ENCODE data around the gene RAB20.
A peak's percentile ranks its signal among the peaks of the same experiment; 100 is the strongest.

The RAB20 gene

GRCh38 chr13:110565296-110565695, 3.8 kb upstream of the RAB20 start:
- H3K4me3 Mint-ChIP-seq, result no peak overlapping the region

GRCh38 chr13:110564472-110564985, 3.0 kb upstream of the RAB20 start:
- Mint-ChIP-seq H3K4me3 (no peak overlapping the region), H3K9me3 (no peaks in the 10 kb centered on the region), H3K27ac (no peak overlapping the region), H3K36me3 (ENCODE audit: low read depth) (no peaks in the 10 kb centered on the region), H3K27me3 (peaks cover 21% of the 10 kb centered on the region), H3K4me1 (ENCODE audit: low read depth) (peaks cover 20% of the 10 kb centered on the region)

More at GRCh38 chr13:110565296-110565695, 3.8 kb upstream of the RAB20 start:
- peaks cover 27% of the 10 kb centered on the region for H3K27me3 Mint-ChIP-seq
- no peaks in the 10 kb centered on the region for H3K36me3 Mint-ChIP-seq (ENCODE audit: low read depth)
- H3K27ac Mint-ChIP-seq, result no peak overlapping the region
- H3K4me1 Mint-ChIP-seq (ENCODE audit: low read depth), result peaks cover 19% of the 10 kb centered on the region
- no peaks in the 10 kb centered on the region for H3K9me3 Mint-ChIP-seq

- peak overlapping the region; percentile 23 for H3K4me3 Mint-ChIP-seq
- no peak overlapping the region for H3K27ac Mint-ChIP-seq
- H3K9me3 Mint-ChIP-seq, result no peaks in the 10 kb centered on the region
- H3K27me3 Mint-ChIP-seq, result peaks cover 15% of the 10 kb centered on the region
- no peaks in the 10 kb centered on the region for H3K36me3 Mint-ChIP-seq (ENCODE audit: low read depth)
- H3K4me1 Mint-ChIP-seq (ENCODE audit: low read depth), result peaks cover 20% of the 10 kb centered on the region
Measured at GRCh38 chr13:110563463-110563774, 1.9 kb upstream of the RAB20 start.

- peak overlapping the region; percentile 91 for H3K4me3 Mint-ChIP-seq
- peaks cover 20% of the 10 kb centered on the region for H3K4me1 Mint-ChIP-seq (ENCODE audit: low read depth)
- H3K27ac Mint-ChIP-seq, result no peak overlapping the region
- H3K9me3 Mint-ChIP-seq, result no peaks in the 10 kb centered on the region
- H3K36me3 Mint-ChIP-seq (ENCODE audit: low read depth), result no peaks in the 10 kb centered on the region
- peaks cover 15% of the 10 kb centered on the region for H3K27me3 Mint-ChIP-seq
Measured at GRCh38 chr13:110562696-110563462, 1.4 kb upstream of the RAB20 start.

GRCh38 chr13:110562036-110562597, 595 bp upstream of the RAB20 start:
- H3K9me3 Mint-ChIP-seq, result no peaks in the 10 kb centered on the region
- peaks cover 15% of the 10 kb centered on the region for H3K27me3 Mint-ChIP-seq
- H3K27ac Mint-ChIP-seq, result peak overlapping the region; percentile 83
- H3K4me3 Mint-ChIP-seq, result peak overlapping the region; percentile 91
- peaks cover 20% of the 10 kb centered on the region for H3K4me1 Mint-ChIP-seq (ENCODE audit: low read depth)
- no peaks in the 10 kb centered on the region for H3K36me3 Mint-ChIP-seq (ENCODE audit: low read depth)

GRCh38 chr13:110560601-110561343, 750 bp downstream of the RAB20 start:
- Mint-ChIP-seq H3K4me3 (peak overlapping the region; percentile 91), H3K27ac (peak overlapping the region; percentile 78), H3K36me3 (ENCODE audit: low read depth) (no peaks in the 10 kb centered on the region), H3K27me3 (peaks cover 15% of the 10 kb centered on the region), H3K4me1 (ENCODE audit: low read depth) (peaks cover 20% of the 10 kb centered on the region), H3K9me3 (no peaks in the 10 kb centered on the region)

- Mint-ChIP-seq H3K27ac (no peak overlapping the region), H3K4me1 (ENCODE audit: low read depth) (peaks cover 20% of the 10 kb centered on the region), H3K36me3 (ENCODE audit: low read depth) (no peaks in the 10 kb centered on the region), H3K9me3 (no peaks in the 10 kb centered on the region), H3K27me3 (peaks cover 15% of the 10 kb centered on the region), H3K4me3 (no peak overlapping the region)
Measured at GRCh38 chr13:110559986-110560385, 1.5 kb downstream of the RAB20 start.

GRCh38 chr13:110559429-110559943, 2.0 kb downstream of the RAB20 start:
- H3K27me3 Mint-ChIP-seq, result peaks cover 15% of the 10 kb centered on the region
- H3K9me3 Mint-ChIP-seq, result no peaks in the 10 kb centered on the region
- H3K36me3 Mint-ChIP-seq (ENCODE audit: low read depth), result no peaks in the 10 kb centered on the region
- H3K4me1 Mint-ChIP-seq (ENCODE audit: low read depth), result peaks cover 20% of the 10 kb centered on the region
- no peak overlapping the region for H3K27ac Mint-ChIP-seq
- H3K4me3 Mint-ChIP-seq, result no peak overlapping the region

- no peak overlapping the region for H3K4me3 Mint-ChIP-seq
- peaks cover 18% of the 10 kb centered on the region for H3K4me1 Mint-ChIP-seq (ENCODE audit: low read depth)
- no peak overlapping the region for H3K27ac Mint-ChIP-seq
- H3K27me3 Mint-ChIP-seq, result peaks cover 6% of the 10 kb centered on the region
- no peaks in the 10 kb centered on the region for H3K9me3 Mint-ChIP-seq
- H3K36me3 Mint-ChIP-seq (ENCODE audit: low read depth), result no peaks in the 10 kb centered on the region
Measured at GRCh38 chr13:110557610-110558305, 3.8 kb downstream of the RAB20 start.

GRCh38 chr13:110557082-110557481, 4.4 kb downstream of the RAB20 start:
- Mint-ChIP-seq H3K36me3 (ENCODE audit: low read depth) (no peaks in the 10 kb centered on the region), H3K27ac (no peak overlapping the region), H3K4me3 (no peak overlapping the region), H3K4me1 (ENCODE audit: low read depth) (peaks cover 12% of the 10 kb centered on the region), H3K27me3 (peaks cover 6% of the 10 kb centered on the region), H3K9me3 (no peaks in the 10 kb centered on the region)

GRCh38 chr13:110556224-110556606, 5.3 kb downstream of the RAB20 start:
- H3K9me3 Mint-ChIP-seq, result no peaks in the 10 kb centered on the region
- peaks cover 8% of the 10 kb centered on the region for H3K4me1 Mint-ChIP-seq (ENCODE audit: low read depth)
- no peak overlapping the region for H3K27ac Mint-ChIP-seq
- no peaks in the 10 kb centered on the region for H3K36me3 Mint-ChIP-seq (ENCODE audit: low read depth)
- H3K4me3 Mint-ChIP-seq, result no peak overlapping the region
- H3K27me3 Mint-ChIP-seq, result peaks cover 6% of the 10 kb centered on the region

GRCh38 chr13:110555601-110556223, 5.8 kb downstream of the RAB20 start:
- no peak overlapping the region for H3K27ac Mint-ChIP-seq
- H3K9me3 Mint-ChIP-seq, result no peaks in the 10 kb centered on the region
- no peaks in the 10 kb centered on the region for H3K36me3 Mint-ChIP-seq (ENCODE audit: low read depth)
- peaks cover 4% of the 10 kb centered on the region for H3K27me3 Mint-ChIP-seq
- peaks cover 5% of the 10 kb centered on the region for H3K4me1 Mint-ChIP-seq (ENCODE audit: low read depth)
- no peak overlapping the region for H3K4me3 Mint-ChIP-seq

- Mint-ChIP-seq H3K27me3 (no peaks in the 10 kb centered on the region), H3K9me3 (no peaks in the 10 kb centered on the region), H3K4me1 (ENCODE audit: low read depth) (no peaks in the 10 kb centered on the region), H3K4me3 (no peak overlapping the region), H3K36me3 (ENCODE audit: low read depth) (no peaks in the 10 kb centered on the region), H3K27ac (no peak overlapping the region)
Measured at GRCh38 chr13:110554946-110555345, 6.6 kb downstream of the RAB20 start.

- H3K27ac Mint-ChIP-seq, result no peak overlapping the region
- H3K9me3 Mint-ChIP-seq, result no peaks in the 10 kb centered on the region
- no peaks in the 10 kb centered on the region for H3K4me1 Mint-ChIP-seq (ENCODE audit: low read depth)
- H3K36me3 Mint-ChIP-seq (ENCODE audit: low read depth), result no peaks in the 10 kb centered on the region
- H3K27me3 Mint-ChIP-seq, result no peaks in the 10 kb centered on the region
- no peak overlapping the region for H3K4me3 Mint-ChIP-seq
Measured at GRCh38 chr13:110554227-110554836, 7.2 kb downstream of the RAB20 start.

Measured in stimulated activated naive CD8-positive, alpha-beta T cell treated with anti-CD3 and anti-CD28 coated beads, Interleukin-15, Interleukin-2, amounts not matched to agents 100 ng/mL and 50 ng/mL, for 24 hours (primary cell).